RWPE2 (cell line): ENCODE data around the gene MPND.

Experiments
- ATAC-seq: fragments of 200-7000 bp; cut with Tn5 transposase; 3 replicates; pipeline ENCODE4 v1.9.1; 2021; ENCODE audit warnings: low read depth
- DNase-seq: peaks from one replicate; pipeline ENCODE4 v3.0.0-alpha.2; 2020; ENCODE audit warnings: low spot score
- H3K27ac ChIP-seq: fragments of 450-650 bp; 2 replicates; pipeline ENCODE4 v1.5.1; 2017; ENCODE audit warnings: mild to moderate bottlenecking; ENCODE audit not compliant: poor library complexity, severe bottlenecking
- H3K27me3 ChIP-seq: fragments of 250-450 bp; sonication (Bioruptor Pico); 2 replicates; pipeline ENCODE4 v1.5.1; 2021; ENCODE audit warnings: mild to moderate bottlenecking, moderate library complexity; ENCODE audit not compliant: insufficient read depth, poor library complexity, severe bottlenecking
- H3K36me3 ChIP-seq: fragments of 250-450 bp; sonication (Bioruptor Pico); 2 replicates; pipeline ENCODE4 v1.5.1; 2020; ENCODE audit warnings: low read depth, mild to moderate bottlenecking, moderate library complexity
- H3K4me1 ChIP-seq: fragments of 250-450 bp; sonication (Bioruptor Pico); 2 replicates; pipeline ENCODE4 v1.5.1; 2021; ENCODE audit warnings: mild to moderate bottlenecking, moderate library complexity; ENCODE audit not compliant: insufficient read depth, poor library complexity, severe bottlenecking
- H3K4me3 ChIP-seq: fragments of 250-450 bp; sonication (Bioruptor Pico); 2 replicates; pipeline ENCODE4 v1.5.1; 2021; ENCODE audit warnings: mild to moderate bottlenecking, moderate library complexity; ENCODE audit not compliant: severe bottlenecking
- H3K9me3 ChIP-seq: fragments of 250-450 bp; sonication (Bioruptor Pico); 2 replicates; pipeline ENCODE4 v1.5.1; 2021; ENCODE audit warnings: mild to moderate bottlenecking, moderate library complexity; ENCODE audit not compliant: severe bottlenecking
- TF ChIP-seq, protein P1 (sequence below): fragments of 450-650 bp; IDR thresholded peaks from one replicate; pipeline ENCODE4 v1.5.1; 2017; ENCODE audit warnings: mild to moderate bottlenecking, moderate library complexity; ENCODE audit not compliant: poor library complexity, severe bottlenecking

Gene MPND

GRCh38 chr19:4400135-4400936 lies 57.0 kb downstream of the MPND start, which contains the start of gene SH3GL1:
SH3GL1 (minus strand) TSS chr19:4400547; CDS start chr19:4400368, 179 bp downstream.
- Histone ChIP-seq H3K4me3 (peak within 1 kb of the TSS; percentile 97), H3K9me3 (no peaks in the 10 kb centered on the region), H3K27me3 (no peaks in the 10 kb centered on the region), H3K4me1 (peaks cover 23% of the 10 kb centered on the region), H3K27ac (peak within 1 kb of the TSS; percentile 64), H3K36me3 (peaks cover 52% of the 10 kb centered on the region)
- DNase-seq (peak; percentile 67), ATAC-seq (peak; percentile 57)
- TF ChIP-seq, protein P1, sequence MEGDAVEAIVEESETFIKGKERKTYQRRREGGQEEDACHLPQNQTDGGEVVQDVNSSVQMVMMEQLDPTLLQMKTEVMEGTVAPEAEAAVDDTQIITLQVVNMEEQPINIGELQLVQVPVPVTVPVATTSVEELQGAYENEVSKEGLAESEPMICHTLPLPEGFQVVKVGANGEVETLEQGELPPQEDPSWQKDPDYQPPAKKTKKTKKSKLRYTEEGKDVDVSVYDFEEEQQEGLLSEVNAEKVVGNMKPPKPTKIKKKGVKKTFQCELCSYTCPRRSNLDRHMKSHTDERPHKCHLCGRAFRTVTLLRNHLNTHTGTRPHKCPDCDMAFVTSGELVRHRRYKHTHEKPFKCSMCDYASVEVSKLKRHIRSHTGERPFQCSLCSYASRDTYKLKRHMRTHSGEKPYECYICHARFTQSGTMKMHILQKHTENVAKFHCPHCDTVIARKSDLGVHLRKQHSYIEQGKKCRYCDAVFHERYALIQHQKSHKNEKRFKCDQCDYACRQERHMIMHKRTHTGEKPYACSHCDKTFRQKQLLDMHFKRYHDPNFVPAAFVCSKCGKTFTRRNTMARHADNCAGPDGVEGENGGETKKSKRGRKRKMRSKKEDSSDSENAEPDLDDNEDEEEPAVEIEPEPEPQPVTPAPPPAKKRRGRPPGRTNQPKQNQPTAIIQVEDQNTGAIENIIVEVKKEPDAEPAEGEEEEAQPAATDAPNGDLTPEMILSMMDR = peak; percentile 98

DNA sequence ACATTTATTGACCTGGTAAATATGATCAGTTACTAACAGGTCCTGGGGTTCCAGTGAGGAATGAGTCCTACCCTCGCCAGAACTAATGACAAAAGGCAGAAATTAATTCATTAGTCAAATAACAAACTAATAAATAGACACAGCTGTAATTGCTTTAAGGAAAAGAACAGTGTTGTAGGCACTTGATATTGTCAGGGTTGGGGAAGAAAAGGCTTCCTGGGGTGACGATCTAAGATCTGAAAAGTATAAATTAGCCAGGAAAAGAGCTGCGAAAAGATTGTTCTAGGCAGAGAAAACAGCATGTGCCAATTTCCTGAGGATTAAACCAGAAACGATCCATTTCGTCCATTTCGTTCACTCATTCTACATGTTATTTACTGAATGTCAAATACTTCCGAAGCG lies 58.4 kb downstream of the MPND start:
- Histone ChIP-seq H3K27me3 (no peaks in the 10 kb centered on the region), H3K36me3 (peaks cover 49% of the 10 kb centered on the region), H3K4me1 (peaks cover 23% of the 10 kb centered on the region), H3K9me3 (no peaks in the 10 kb centered on the region), H3K4me3 (peak overlapping the region; percentile 93), H3K27ac (peak overlapping the region; percentile 50)
- no peak for DNase-seq
- TF ChIP-seq, protein P1 = no peak
- ATAC-seq = no peak

GRCh38 chr19:4402171-4403004 lies 59.0 kb downstream of the MPND start, which contains the start of gene CHAF1A:
CHAF1A (plus strand) TSS chr19:4402640; CDS start chr19:4402763, 123 bp downstream.
- Histone ChIP-seq H3K4me3 (peak within 1 kb of the TSS; percentile 93), H3K4me1 (peaks cover 23% of the 10 kb centered on the region), H3K27me3 (no peaks in the 10 kb centered on the region), H3K27ac (peak within 1 kb of the TSS; percentile 50), H3K9me3 (no peaks in the 10 kb centered on the region), H3K36me3 (peaks cover 47% of the 10 kb centered on the region)
- peak; percentile 97 for ATAC-seq
- DNase-seq = peak; percentile 99
- TF ChIP-seq, protein P1 = no peak

DNA sequence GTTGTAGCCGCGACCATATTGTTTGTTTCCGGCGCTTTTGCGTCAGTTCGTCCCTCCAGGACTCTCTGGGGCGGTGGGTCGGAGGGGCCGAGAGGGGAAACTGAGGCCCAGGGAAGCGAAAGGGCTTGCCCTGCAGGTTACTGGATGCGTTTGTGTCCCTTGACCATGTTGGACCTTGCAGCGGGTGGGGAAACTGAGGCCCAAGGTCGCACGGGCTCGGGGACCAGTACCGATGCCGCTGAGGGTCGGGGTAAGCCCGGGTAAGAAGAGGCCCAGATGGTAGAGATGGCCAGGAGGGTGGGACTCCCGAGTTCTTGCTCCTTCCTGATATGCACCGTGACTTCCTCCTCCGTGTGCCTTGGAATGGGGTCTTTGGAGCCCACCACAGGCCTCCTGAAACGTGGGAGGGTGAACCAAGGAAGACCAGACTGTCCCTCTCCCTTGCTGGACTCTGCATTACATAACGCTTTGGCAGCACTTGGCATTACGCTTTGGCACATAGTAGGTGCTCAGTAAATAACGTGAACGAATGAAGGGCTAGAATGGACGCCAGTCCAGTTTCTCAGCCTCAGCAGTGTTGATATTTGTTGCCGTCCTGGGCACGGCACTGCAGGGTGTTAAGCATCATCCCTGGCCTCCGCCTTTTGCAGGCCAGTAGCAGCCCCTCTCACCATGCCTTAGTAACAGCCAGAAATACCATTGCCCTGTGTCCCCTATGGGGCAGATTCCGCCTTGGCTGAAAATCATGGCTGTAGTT lies 59.8 kb downstream of the MPND start:
- H3K27me3 ChIP-seq = no peaks in the 10 kb centered on the region
- H3K36me3 ChIP-seq = peaks cover 39% of the 10 kb centered on the region
- peak overlapping the region; percentile 50 for H3K27ac ChIP-seq
- ATAC-seq = no peak
- DNase-seq = no peak
- peak overlapping the region; percentile 93 for H3K4me3 ChIP-seq
- peaks cover 23% of the 10 kb centered on the region for H3K4me1 ChIP-seq
- TF ChIP-seq, protein P1 = no peak
- H3K9me3 ChIP-seq = no peaks in the 10 kb centered on the region
